ENCODE data around the gene ATP10A.
"Not testable (repeated sequence)": the region's sequence is repeated elsewhere in the genome, so short reads cannot be mapped to it uniquely, and the experiment has no call there.

The ATP10A gene

GRCh38 chr15:25653371-25653770, 209.8 kb downstream of the ATP10A start:
- DNase-seq (ENCODE audit: low spot score) = no peak

- DNase-seq (ENCODE audit: low spot score) = no peak
Observed at GRCh38 chr15:25652704-25653103, 210.4 kb downstream of the ATP10A start.

- DNase-seq (ENCODE audit: low spot score) = no peak
Observed at GRCh38 chr15:25649390-25649789, 213.7 kb downstream of the ATP10A start.

GRCh38 chr15:25643120-25643519, 220.0 kb downstream of the ATP10A start:
- DNase-seq (ENCODE audit: low spot score) = no peak

- DNase-seq (ENCODE audit: low spot score) = no peak
Observed at GRCh38 chr15:25641762-25642161, 221.4 kb downstream of the ATP10A start.

- DNase-seq (ENCODE audit: low spot score) = no peak
Observed at GRCh38 chr15:25641361-25641760, 221.8 kb downstream of the ATP10A start.

- DNase-seq (ENCODE audit: low spot score) = not testable (repeated sequence)
Observed at GRCh38 chr15:25640959-25641358, 222.2 kb downstream of the ATP10A start.

- DNase-seq (ENCODE audit: low spot score) = no peak
Observed at GRCh38 chr15:25640381-25640780, 222.7 kb downstream of the ATP10A start.

- DNase-seq (ENCODE audit: low spot score) = not testable (repeated sequence)
Observed at GRCh38 chr15:25636486-25636885, 226.6 kb downstream of the ATP10A start.

- no peak for DNase-seq (ENCODE audit: low spot score)
Observed at GRCh38 chr15:25635191-25635590, 227.9 kb downstream of the ATP10A start.

GRCh38 chr15:25633862-25634261, 229.3 kb downstream of the ATP10A start:
- no peak for DNase-seq (ENCODE audit: low spot score)

- DNase-seq (ENCODE audit: low spot score) = no peak
Observed at GRCh38 chr15:25631971-25632370, 231.2 kb downstream of the ATP10A start.

Small RNA genes lying within 50 kb of the gene (small RNA-seq; reads per million reads assigned to genes)
- gene MIR4715 (0 reads per million in 2 experiments), gene RNA5SP390 (0 reads per million in 2 experiments)
